ENCODE results near the gene SLCO4A1. TPM values are rescaled to one million over a fixed set of nuclear protein-coding genes. Genes with fewer than 3 reads are reported as not detected.
A peak's percentile ranks its signal among the peaks of the same experiment; 100 is the strongest.

SLCO4A1 gene
- total RNA-seq, 2 experiments from 2014 or later, result 57.5 to 61.9 TPM

GRCh38 chr20:62632575-62633090 is 9.7 kb upstream of the SLCO4A1 start:
- no peak for DNase-seq

GRCh38 chr20:62633598-62634329 is 8.5 kb upstream of the SLCO4A1 start:
- DNase-seq, result no peak
- Mint-ChIP-seq H3K4me1 (peaks cover 16% of the 10 kb centered on the region), H3K27ac (no peak overlapping the region), H3K27me3 (peaks cover 27% of the 10 kb centered on the region), H3K36me3 (no peaks in the 10 kb centered on the region), H3K4me3 (no peak overlapping the region), H3K9me3 (no peaks in the 10 kb centered on the region)
- POLR2A ChIA-PET, result interaction anchor here (1.0 kb wide), 1 partner anchor 10 kb away, joined by 3 read pairs; no protein-coding TSS in a partner anchor
- ATAC-seq (ENCODE audit: low read depth), result no peak

More at GRCh38 chr20:62632575-62633090, 9.7 kb upstream of the SLCO4A1 start:
- POLR2A ChIA-PET, result interaction anchor here (1.0 kb wide), 1 partner anchor 9 kb away, joined by 3 read pairs; the partner anchor contains the start of gene SLCO4A1
- ATAC-seq (ENCODE audit: low read depth), result no peak
- H3K4me3 Mint-ChIP-seq, result no peak overlapping the region
- no peaks in the 10 kb centered on the region for H3K9me3 Mint-ChIP-seq
- no peaks in the 10 kb centered on the region for H3K36me3 Mint-ChIP-seq
- H3K27me3 Mint-ChIP-seq, result peaks cover 20% of the 10 kb centered on the region
- no peak overlapping the region for H3K27ac Mint-ChIP-seq
- H3K4me1 Mint-ChIP-seq, result peaks cover 16% of the 10 kb centered on the region

GRCh38 chr20:62634330-62634967 is 7.9 kb upstream of the SLCO4A1 start:
- Mint-ChIP-seq H3K4me3 (no peak overlapping the region), H3K4me1 (peaks cover 16% of the 10 kb centered on the region), H3K27ac (no peak overlapping the region), H3K27me3 (peaks cover 27% of the 10 kb centered on the region), H3K9me3 (no peaks in the 10 kb centered on the region), H3K36me3 (no peaks in the 10 kb centered on the region)
- no peak for ATAC-seq (ENCODE audit: low read depth)
- no peak for DNase-seq
- POLR2A ChIA-PET, result interaction anchor here (1.0 to 1.4 kb wide), 2 partner anchors 10 to 11 kb away, joined by 3 read pairs; no protein-coding TSS in a partner anchor

DNA sequence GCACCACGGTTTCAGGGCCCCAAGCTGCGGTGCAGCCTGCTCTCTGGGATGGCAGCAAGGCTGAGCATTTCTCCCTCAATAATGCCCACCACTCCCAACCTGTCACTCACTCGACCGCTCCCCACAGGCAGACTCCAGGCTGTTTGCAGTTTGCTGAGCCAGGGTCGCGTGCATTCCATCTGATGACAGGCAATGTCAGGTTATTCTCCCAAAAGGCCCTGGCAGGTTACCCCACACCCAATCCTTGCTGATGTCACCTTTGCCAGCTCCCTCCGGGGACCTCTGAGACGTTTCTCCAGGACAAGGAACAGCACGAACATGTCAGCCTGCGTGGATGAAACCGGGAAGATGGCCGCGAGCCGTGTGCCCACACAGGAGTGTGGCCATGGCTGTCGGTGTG is 7.1 kb upstream of the SLCO4A1 start:
- POLR2A ChIA-PET, result interaction anchor here (1.4 kb wide), 1 partner anchor 11 kb away, joined by 3 read pairs; no protein-coding TSS in a partner anchor
- Mint-ChIP-seq H3K4me1 (peaks cover 16% of the 10 kb centered on the region), H3K4me3 (no peak overlapping the region)

DNA sequence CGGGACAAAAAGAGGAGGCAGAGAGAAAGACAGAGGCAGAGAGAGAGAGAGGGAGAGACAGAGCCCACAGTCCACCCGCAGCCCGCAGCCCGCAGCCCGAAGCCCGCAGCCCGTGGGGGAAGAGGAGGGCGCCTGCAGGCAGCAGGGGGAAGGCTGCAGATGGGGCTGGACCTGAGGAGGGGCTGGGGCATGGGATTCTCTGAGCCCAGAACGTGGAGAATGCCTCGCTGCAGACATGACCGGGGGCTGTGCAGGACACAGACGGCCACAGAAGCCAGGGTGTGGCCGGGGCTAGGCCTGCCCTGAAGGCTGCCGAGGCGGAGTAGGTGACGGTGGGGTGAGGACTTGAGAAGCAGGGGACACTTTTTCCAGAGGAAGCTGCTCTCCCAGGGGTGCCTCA is 6.5 kb upstream of the SLCO4A1 start:
- ATAC-seq (ENCODE audit: low read depth), result no peak
- Mint-ChIP-seq H3K4me3 (no peak overlapping the region), H3K4me1 (peaks cover 16% of the 10 kb centered on the region), H3K36me3 (no peaks in the 10 kb centered on the region), H3K27me3 (peaks cover 24% of the 10 kb centered on the region), H3K9me3 (no peaks in the 10 kb centered on the region), H3K27ac (peak overlapping the region; percentile 67)
- POLR2A ChIA-PET, result interaction anchor here (0.5 to 1.8 kb wide), 4 partner anchors 11 to 324 kb away, joined by 3 to 19 read pairs (median 4); no protein-coding TSS in a partner anchor
- DNase-seq, result no peak

More for the DNA sequence above, 7.1 kb upstream of the SLCO4A1 start:
- H3K36me3 Mint-ChIP-seq, result no peaks in the 10 kb centered on the region
- peaks cover 27% of the 10 kb centered on the region for H3K27me3 Mint-ChIP-seq
- H3K27ac Mint-ChIP-seq, result no peak overlapping the region
- ATAC-seq (ENCODE audit: low read depth), result no peak
- no peak for DNase-seq
- no peaks in the 10 kb centered on the region for H3K9me3 Mint-ChIP-seq

- ATAC-seq (ENCODE audit: low read depth) (peak; percentile 81), DNase-seq (no peak)
- Mint-ChIP-seq H3K9me3 (no peaks in the 10 kb centered on the region), H3K27ac (peak overlapping the region; percentile 67), H3K27me3 (peaks cover 24% of the 10 kb centered on the region), H3K4me3 (peak overlapping the region; percentile 10), H3K36me3 (no peaks in the 10 kb centered on the region), H3K4me1 (peaks cover 18% of the 10 kb centered on the region)
- POLR2A ChIA-PET, result interaction anchor here (1.1 to 1.8 kb wide), 6 partner anchors 11 to 158 kb away, joined by 4 to 19 read pairs (median 5); no protein-coding TSS in a partner anchor
Observed at GRCh38 chr20:62636446-62636845, 5.9 kb upstream of the SLCO4A1 start.

- Mint-ChIP-seq H3K27me3 (peaks cover 24% of the 10 kb centered on the region), H3K4me3 (no peak overlapping the region), H3K27ac (no peak overlapping the region), H3K4me1 (peaks cover 19% of the 10 kb centered on the region), H3K36me3 (no peaks in the 10 kb centered on the region), H3K9me3 (no peaks in the 10 kb centered on the region)
- DNase-seq, result no peak
- no peak for ATAC-seq (ENCODE audit: low read depth)
- POLR2A ChIA-PET, result interaction anchor here (1.1 to 1.8 kb wide), 6 partner anchors 12 to 158 kb away, joined by 4 to 19 read pairs (median 5); no protein-coding TSS in a partner anchor
Observed at GRCh38 chr20:62637110-62637509, 5.2 kb upstream of the SLCO4A1 start.

GRCh38 chr20:62637521-62638054 is 4.7 kb upstream of the SLCO4A1 start:
- peaks cover 24% of the 10 kb centered on the region for H3K27me3 Mint-ChIP-seq
- H3K4me1 Mint-ChIP-seq, result peaks cover 17% of the 10 kb centered on the region
- no peak overlapping the region for H3K4me3 Mint-ChIP-seq
- DNase-seq (no peak), ATAC-seq (ENCODE audit: low read depth) (no peak)
- H3K27ac Mint-ChIP-seq, result no peak overlapping the region
- H3K36me3 Mint-ChIP-seq, result no peaks in the 10 kb centered on the region
- H3K9me3 Mint-ChIP-seq, result no peaks in the 10 kb centered on the region
- POLR2A ChIA-PET, result interaction anchor here (1.1 to 1.8 kb wide), 4 partner anchors 14 to 157 kb away, joined by 5 to 19 read pairs (median 6); no protein-coding TSS in a partner anchor

DNA sequence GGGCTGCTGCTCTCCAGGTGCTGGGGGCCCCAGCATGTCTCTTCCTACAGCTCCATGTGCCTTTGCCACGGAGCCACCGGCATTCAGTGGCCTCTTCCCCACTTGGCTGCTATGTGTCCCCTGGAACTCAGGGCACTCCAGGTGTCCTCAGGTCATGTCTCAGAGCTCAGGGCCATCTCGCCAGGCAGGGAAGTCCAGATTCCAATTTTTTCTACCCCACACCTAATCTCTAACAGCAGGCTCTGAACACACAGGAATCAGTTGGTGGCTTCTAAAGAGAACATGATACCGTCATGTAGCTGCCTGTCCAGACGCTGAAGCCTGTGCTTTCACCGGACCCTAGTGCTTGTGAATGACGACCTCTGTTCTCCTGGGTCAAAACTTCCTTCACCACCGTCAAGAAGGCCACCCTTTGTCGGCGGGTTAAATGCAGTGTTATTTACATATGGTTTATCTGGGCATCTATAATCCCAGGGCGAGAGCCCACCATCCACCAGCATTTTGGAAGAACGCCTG is 4.2 kb upstream of the SLCO4A1 start:
- H3K27ac Mint-ChIP-seq, result no peak overlapping the region
- DNase-seq, result no peak
- no peaks in the 10 kb centered on the region for H3K9me3 Mint-ChIP-seq
- no peak for ATAC-seq (ENCODE audit: low read depth)
- peaks cover 14% of the 10 kb centered on the region for H3K4me1 Mint-ChIP-seq
- POLR2A ChIA-PET, result interaction anchor here (2.1 kb wide), 1 partner anchor 14 kb away, joined by 8 read pairs; no protein-coding TSS in a partner anchor
- no peaks in the 10 kb centered on the region for H3K36me3 Mint-ChIP-seq
- no peak overlapping the region for H3K4me3 Mint-ChIP-seq
- H3K27me3 Mint-ChIP-seq, result peaks cover 19% of the 10 kb centered on the region

- Mint-ChIP-seq H3K27ac (no peak overlapping the region), H3K27me3 (peaks cover 14% of the 10 kb centered on the region), H3K9me3 (no peaks in the 10 kb centered on the region), H3K36me3 (peaks cover 3% of the 10 kb centered on the region), H3K4me3 (no peak overlapping the region), H3K4me1 (peaks cover 17% of the 10 kb centered on the region)
- DNase-seq (no peak), ATAC-seq (ENCODE audit: low read depth) (no peak)
- POLR2A ChIA-PET, result interaction anchor here (0.9 to 2.1 kb wide), 3 partner anchors 12 to 102 kb away, joined by 3 to 8 read pairs (median 3); no protein-coding TSS in a partner anchor
Observed at GRCh38 chr20:62638679-62639406, 3.5 kb upstream of the SLCO4A1 start.

GRCh38 chr20:62639765-62640164 is 2.5 kb upstream of the SLCO4A1 start:
- Mint-ChIP-seq H3K36me3 (peaks cover 3% of the 10 kb centered on the region), H3K4me1 (peaks cover 20% of the 10 kb centered on the region), H3K4me3 (no peak overlapping the region)

GRCh38 chr20:62640870-62641269 is 1.4 kb upstream of the SLCO4A1 start:
- Mint-ChIP-seq H3K27ac (no peak overlapping the region), H3K4me3 (no peak overlapping the region), H3K36me3 (peaks cover 3% of the 10 kb centered on the region), H3K9me3 (no peaks in the 10 kb centered on the region), H3K4me1 (peaks cover 26% of the 10 kb centered on the region), H3K27me3 (peaks cover 12% of the 10 kb centered on the region)
- POLR2A ChIA-PET, result interaction anchor here (1.0 to 5.2 kb wide), 6 partner anchors 11 to 155 kb away, joined by 3 to 61 read pairs (median 24); partner anchors contain the start of gene MRGBP
- no peak for DNase-seq
- ATAC-seq (ENCODE audit: low read depth), result no peak

More at GRCh38 chr20:62639765-62640164, 2.5 kb upstream of the SLCO4A1 start:
- Mint-ChIP-seq H3K9me3 (no peaks in the 10 kb centered on the region), H3K27me3 (peaks cover 14% of the 10 kb centered on the region), H3K27ac (no peak overlapping the region)
- no peak for ATAC-seq (ENCODE audit: low read depth)
- no peak for DNase-seq
- POLR2A ChIA-PET, result interaction anchor here (0.9 to 2.1 kb wide), 3 partner anchors 11 to 101 kb away, joined by 3 to 8 read pairs (median 3); no protein-coding TSS in a partner anchor
